Astrocyte of the cerebellum (primary cell): ENCODE measurements around the gene XRRA1.
"Not testable (repeated sequence)": the region's sequence is repeated elsewhere in the genome, so short reads cannot be mapped to it uniquely, and the experiment has no call there.

Source experiments
- DNase-seq: peaks from one replicate; pipeline ENCODE4 v3.0.0-alpha.2; 2011; ENCODE audit warnings: low read depth
- H3K4me3 ChIP-seq: 2 replicates; pipeline ENCODE4 v1.5.1; 2011; ENCODE audit warnings: mild to moderate bottlenecking, low read depth, low read length, moderate library complexity
- in situ Hi-C: cut with HindIII; loops from 2 replicates; pipeline ENCODE4 v1.10.0; 2017; ENCODE audit warnings: low sequenced_read_pairs
- TF ChIP-seq, protein P1 (sequence below): IDR thresholded peaks from 2 replicates; pipeline ENCODE4 v1.5.1; 2012; ENCODE audit warnings: low read length, low read depth, moderate library complexity, mild to moderate bottlenecking; ENCODE audit errors: missing control alignments

Gene XRRA1

DNA sequence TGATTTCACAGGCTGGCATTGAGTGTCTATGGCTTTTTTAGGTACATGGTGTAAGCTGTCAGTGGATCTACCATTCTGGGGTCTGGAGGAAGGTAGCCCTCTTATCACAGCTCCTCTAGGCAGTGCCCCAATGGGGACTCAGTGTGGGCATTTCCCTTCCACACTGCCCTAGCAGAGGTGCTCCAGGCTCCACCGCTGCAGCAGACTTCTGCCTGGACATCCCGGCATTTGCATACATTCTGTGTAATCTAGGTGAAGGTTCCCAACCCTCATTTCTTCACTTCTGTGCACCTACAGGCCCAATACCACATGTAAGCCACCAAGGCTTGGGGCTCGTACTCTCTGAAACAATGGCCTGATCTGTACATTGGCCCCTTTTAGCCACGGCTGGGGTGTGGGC is 122.0 kb downstream of the XRRA1 start:
- in situ Hi-C loops = no loop called here

DNA sequence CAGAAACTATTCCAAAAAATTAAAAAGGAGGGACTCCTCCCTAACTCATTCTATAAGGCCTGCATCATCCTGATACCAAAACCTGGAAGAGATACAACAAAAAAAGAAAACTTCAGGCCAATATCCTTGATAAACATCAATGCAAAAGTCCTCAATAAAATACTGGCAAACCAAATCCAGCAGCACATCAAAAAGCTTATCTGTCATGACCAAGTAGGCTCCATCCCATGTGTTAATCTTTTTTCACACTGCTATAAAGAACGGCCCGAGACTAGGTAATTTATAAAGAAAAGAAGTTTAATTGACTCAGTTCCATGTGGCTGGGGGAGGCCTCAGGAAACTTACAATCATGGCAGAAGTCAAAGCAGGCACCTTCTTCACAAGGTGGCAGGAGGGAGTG is 123.3 kb downstream of the XRRA1 start:
- H3K4me3 ChIP-seq = not testable (repeated sequence)

More for the DNA sequence above, 122.0 kb downstream of the XRRA1 start:
- no peak for DNase-seq
- no peak overlapping the region for H3K4me3 ChIP-seq
- TF ChIP-seq, protein P1, sequence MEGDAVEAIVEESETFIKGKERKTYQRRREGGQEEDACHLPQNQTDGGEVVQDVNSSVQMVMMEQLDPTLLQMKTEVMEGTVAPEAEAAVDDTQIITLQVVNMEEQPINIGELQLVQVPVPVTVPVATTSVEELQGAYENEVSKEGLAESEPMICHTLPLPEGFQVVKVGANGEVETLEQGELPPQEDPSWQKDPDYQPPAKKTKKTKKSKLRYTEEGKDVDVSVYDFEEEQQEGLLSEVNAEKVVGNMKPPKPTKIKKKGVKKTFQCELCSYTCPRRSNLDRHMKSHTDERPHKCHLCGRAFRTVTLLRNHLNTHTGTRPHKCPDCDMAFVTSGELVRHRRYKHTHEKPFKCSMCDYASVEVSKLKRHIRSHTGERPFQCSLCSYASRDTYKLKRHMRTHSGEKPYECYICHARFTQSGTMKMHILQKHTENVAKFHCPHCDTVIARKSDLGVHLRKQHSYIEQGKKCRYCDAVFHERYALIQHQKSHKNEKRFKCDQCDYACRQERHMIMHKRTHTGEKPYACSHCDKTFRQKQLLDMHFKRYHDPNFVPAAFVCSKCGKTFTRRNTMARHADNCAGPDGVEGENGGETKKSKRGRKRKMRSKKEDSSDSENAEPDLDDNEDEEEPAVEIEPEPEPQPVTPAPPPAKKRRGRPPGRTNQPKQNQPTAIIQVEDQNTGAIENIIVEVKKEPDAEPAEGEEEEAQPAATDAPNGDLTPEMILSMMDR = no peak

DNA sequence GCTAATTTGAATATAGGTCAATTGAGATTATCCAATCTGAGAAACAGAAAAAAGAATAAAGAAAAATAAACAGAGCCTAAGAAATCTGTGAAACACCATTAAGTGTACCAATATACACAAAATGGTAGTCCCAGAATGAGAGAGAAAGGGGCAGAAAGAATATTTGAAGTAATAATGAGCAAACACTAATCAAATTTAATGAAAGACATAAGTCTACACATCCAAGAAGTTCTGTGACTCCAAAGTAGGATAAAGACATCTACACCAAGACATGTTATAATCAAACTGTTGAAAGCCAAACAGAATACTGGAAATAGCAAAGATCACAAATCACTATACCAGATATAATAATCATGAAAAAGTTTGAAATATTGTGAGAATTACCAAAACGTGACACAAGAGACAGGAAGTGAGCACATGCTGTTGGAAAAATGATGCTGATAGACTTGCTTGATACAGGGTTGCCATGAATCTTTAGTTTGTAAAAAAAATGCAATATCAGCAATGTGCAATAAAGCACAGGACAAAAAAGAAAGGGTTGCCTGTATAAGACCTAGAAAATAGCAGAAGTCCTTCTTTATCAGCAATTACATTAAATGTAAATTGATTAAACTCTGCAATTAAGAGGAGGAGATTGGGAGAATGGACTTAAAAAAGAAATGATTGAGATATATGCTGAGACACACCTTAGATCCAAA is 124.5 kb downstream of the XRRA1 start:
- DNase-seq = no peak
- no peak overlapping the region for H3K4me3 ChIP-seq
- in situ Hi-C loops = no loop called here
- TF ChIP-seq, protein P1 = no peak

More for the DNA sequence above, 123.3 kb downstream of the XRRA1 start:
- DNase-seq, in situ Hi-C loops: not testable (repeated sequence)

DNA sequence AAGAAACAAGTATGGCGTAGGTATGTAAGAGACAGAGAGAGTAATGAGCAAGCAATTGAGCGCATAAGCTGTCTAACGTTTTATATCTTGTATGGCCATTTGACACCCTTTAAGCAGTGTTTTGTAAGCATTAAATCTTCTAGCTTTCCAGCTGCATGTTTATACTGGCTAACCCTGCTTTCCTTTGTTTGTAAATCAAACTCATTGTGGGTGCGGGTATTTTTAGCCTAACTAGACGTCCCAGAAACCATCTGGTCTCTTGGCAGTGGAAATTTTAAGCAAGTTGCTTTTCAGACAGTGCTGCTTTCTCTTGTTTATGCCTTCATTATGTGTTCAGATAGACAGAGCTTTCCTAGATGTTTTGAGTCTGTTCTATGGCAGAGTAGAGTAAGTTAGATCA is 126.7 kb downstream of the XRRA1 start:
- TF ChIP-seq, protein P1 = no peak
- H3K4me3 ChIP-seq = no peak overlapping the region
- in situ Hi-C loops = no loop called here
- DNase-seq = peak; percentile 44

DNA sequence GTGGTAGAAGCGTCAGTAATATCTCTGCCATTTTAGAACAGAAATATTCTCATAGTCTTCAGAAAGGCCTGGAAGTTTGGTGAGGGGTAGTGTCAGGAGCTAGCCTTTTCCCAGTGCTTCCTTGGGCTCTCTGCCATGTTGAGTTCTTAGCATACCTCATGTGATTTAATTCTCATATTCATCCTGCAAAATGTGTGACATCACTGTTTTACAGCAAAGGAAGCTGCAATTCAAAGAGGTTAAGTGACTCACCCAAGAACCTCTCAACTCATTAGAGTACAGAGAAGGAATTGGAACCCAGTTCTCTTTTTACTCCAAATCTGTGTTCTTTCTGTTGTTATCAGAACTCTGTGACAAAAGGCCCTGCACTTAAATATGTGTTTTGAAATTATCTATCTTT is 128.1 kb downstream of the XRRA1 start:
- peak; percentile 89 for DNase-seq
- H3K4me3 ChIP-seq = no peak overlapping the region
- in situ Hi-C loops = no loop called here
- TF ChIP-seq, protein P1 = no peak

DNA sequence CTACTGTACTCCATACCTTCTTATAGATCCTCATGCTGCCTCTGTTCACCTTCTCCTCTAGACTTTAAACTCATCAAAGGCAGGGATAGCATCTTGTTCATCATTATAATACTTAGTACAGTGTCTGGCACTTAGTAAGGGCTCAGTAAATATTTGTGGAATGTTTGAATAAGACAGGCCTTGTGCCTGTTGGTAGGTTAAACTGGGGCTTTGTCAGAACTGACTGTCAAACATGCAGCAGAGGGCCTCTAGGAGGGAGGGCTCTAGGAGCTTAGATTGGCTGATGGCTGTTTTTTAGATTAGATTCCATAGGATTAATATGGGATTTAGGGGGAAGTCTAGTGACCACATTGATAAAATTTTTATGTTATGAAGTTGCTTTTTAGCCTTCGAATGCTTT is 129.5 kb downstream of the XRRA1 start:
- TF ChIP-seq, protein P1 = no peak
- no peak overlapping the region for H3K4me3 ChIP-seq
- in situ Hi-C loops = no loop called here
- DNase-seq = no peak

DNA sequence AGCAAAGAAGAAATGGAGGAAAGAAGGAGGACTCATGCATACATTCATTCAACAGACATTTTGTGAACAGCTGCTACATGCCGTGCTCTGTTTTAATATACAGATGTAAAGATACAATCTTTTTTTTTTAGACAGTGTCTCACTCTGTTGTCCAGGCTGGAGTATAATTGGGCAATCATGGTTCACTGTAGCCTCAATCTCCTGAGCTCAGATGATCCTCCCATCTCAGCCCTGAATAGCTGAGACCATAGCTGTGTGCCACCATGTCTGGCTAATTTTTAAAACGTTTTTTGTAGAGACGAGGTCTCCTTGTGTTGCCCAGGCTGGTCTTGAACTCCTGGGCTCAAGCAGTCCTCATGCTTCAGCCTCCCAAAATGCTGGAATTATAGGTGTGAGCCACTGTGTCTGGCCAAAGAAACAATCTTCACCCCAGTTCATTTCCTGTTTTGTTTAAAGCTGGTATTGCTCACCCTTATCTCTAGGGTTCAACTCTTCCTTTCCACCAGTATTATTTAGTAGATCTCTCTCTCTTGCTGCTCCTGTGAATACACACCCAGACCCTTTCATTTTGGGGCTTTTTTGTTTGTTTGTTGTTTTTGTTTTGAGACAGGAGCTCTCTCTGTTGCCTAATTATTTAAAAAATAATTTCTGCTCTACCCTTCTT is 130.5 kb downstream of the XRRA1 start:
- H3K4me3 ChIP-seq = no peak overlapping the region
- TF ChIP-seq, protein P1 = no peak
- no peak for DNase-seq
- in situ Hi-C loops = no loop called here
